NB4 (cell line): Measurements from ENCODE around the gene OR3A2.

ENCODE experiments used
- MYC ChIP-seq: IDR thresholded peaks from 2 replicates; pipeline ENCODE4 v1.6.1; 2011; ENCODE audit warnings: low read depth, low read length
- POLR2A ChIP-seq: IDR thresholded peaks from 2 replicates; pipeline ENCODE4 v1.6.1; 2011; ENCODE audit warnings: mild to moderate bottlenecking; ENCODE audit not compliant: insufficient read length; ENCODE audit errors: extremely low read depth
- TF ChIP-seq, protein P1 (sequence below): IDR thresholded peaks from one replicate; pipeline ENCODE4 v1.5.1; 2012; ENCODE audit warnings: low read depth, low read length
- TF ChIP-seq, protein P2 (sequence below): IDR thresholded peaks from 2 replicates; pipeline ENCODE4 v1.6.1; 2011; ENCODE audit warnings: low read depth, low read length

- TF ChIP-seq, protein P1, sequence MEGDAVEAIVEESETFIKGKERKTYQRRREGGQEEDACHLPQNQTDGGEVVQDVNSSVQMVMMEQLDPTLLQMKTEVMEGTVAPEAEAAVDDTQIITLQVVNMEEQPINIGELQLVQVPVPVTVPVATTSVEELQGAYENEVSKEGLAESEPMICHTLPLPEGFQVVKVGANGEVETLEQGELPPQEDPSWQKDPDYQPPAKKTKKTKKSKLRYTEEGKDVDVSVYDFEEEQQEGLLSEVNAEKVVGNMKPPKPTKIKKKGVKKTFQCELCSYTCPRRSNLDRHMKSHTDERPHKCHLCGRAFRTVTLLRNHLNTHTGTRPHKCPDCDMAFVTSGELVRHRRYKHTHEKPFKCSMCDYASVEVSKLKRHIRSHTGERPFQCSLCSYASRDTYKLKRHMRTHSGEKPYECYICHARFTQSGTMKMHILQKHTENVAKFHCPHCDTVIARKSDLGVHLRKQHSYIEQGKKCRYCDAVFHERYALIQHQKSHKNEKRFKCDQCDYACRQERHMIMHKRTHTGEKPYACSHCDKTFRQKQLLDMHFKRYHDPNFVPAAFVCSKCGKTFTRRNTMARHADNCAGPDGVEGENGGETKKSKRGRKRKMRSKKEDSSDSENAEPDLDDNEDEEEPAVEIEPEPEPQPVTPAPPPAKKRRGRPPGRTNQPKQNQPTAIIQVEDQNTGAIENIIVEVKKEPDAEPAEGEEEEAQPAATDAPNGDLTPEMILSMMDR: no peak
- TF ChIP-seq POLR2A (no peak), MYC (no peak)
- TF ChIP-seq, protein P2, sequence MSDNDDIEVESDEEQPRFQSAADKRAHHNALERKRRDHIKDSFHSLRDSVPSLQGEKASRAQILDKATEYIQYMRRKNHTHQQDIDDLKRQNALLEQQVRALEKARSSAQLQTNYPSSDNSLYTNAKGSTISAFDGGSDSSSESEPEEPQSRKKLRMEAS: no peak
Measured at GRCh38 chr17:3411070-3411469, 25.0 kb upstream of the OR3A2 start, which contains the start of gene OR3A3.
